Panc1 (cell line): ENCODE data around the gene PNKD. TPM values are rescaled to one million over a fixed set of nuclear protein-coding genes. Genes with fewer than 3 reads are reported as not detected.

Experiments
- ATAC-seq: fragments of 200-7000 bp; cut with Tn5 transposase; 2 replicates; pipeline ENCODE4 v1.9.1; 2020; ENCODE audit warnings: mild to moderate bottlenecking, moderate library complexity
- BruUV-seq: library from RNA; stranded (reverse); fragments of 400-500 nt; replicated peaks from 2 replicates; lab custom pipeline; 2021; lab: Mats Ljungman, UMichigan
- CTCF ChIA-PET: fragments of 300-600 bp; sonication (Branson Sonifier 250); formaldehyde crosslinking; loops from one replicate; lab custom pipeline; 2022; ENCODE audit warnings: antibody characterized with exemption; lab: Charles Lee
- POLR2A ChIA-PET: fragments of 300-600 bp; sonication (Branson Sonifier 250); formaldehyde crosslinking; loops from one replicate; lab custom pipeline; 2022; ENCODE audit warnings: antibody characterized with exemption; lab: Charles Lee
- DNase-seq: peaks from one replicate; pipeline ENCODE4 v3.0.0-alpha.2; 2010; ENCODE audit warnings: low read depth, low spot score
- H3K27ac ChIP-seq: 2 replicates; pipeline ENCODE4 v1.5.1; 2011; ENCODE audit warnings: mild to moderate bottlenecking, low read length, inconsistent platforms
- H3K27me3 ChIP-seq: fragments of 200-500 bp; sonication (Bioruptor generic); 2 replicates; pipeline ENCODE4 v1.6.0; 2014; ENCODE audit warnings: low read length, inconsistent platforms; ENCODE audit not compliant: control insufficient read depth, insufficient read depth
- H3K36me3 ChIP-seq: fragments of 200-500 bp; sonication (Bioruptor generic); 2 replicates; pipeline ENCODE4 v1.5.1; 2014; ENCODE audit warnings: inconsistent platforms, mild to moderate bottlenecking, low read length, moderate library complexity; ENCODE audit not compliant: control insufficient read depth, insufficient read depth
- H3K4me1 ChIP-seq: 2 replicates; pipeline ENCODE4 v1.5.1; 2011; ENCODE audit warnings: inconsistent platforms, mild to moderate bottlenecking, low read length, moderate library complexity; ENCODE audit not compliant: control insufficient read depth, insufficient read depth
- H3K4me3 ChIP-seq, 2 experiments: 2 replicates each; pipeline ENCODE4 v1.5.1; 2011 to 2012; ENCODE audit warnings: low read depth in 2 of 2, low read length in 2 of 2, mild to moderate bottlenecking in 2 of 2, inconsistent platforms in 1 of 2, moderate library complexity in 1 of 2
- H3K9me3 ChIP-seq: fragments of 200-500 bp; sonication (Bioruptor generic); 2 replicates; pipeline ENCODE4 v1.5.1; 2014; ENCODE audit warnings: low read depth, mild to moderate bottlenecking, inconsistent platforms, low read length, moderate library complexity; ENCODE audit not compliant: control insufficient read depth, insufficient read depth
- POLR2AphosphoS5 ChIP-seq: IDR thresholded peaks from 2 replicates; pipeline ENCODE4 v1.6.1; 2012; ENCODE audit warnings: mild to moderate bottlenecking, low read depth, low read length, moderate library complexity
- SIN3A ChIP-seq: IDR thresholded peaks from 2 replicates; pipeline ENCODE4 v1.6.1; 2012; ENCODE audit warnings: low read depth, mild to moderate bottlenecking, low read length, moderate library complexity, borderline replicate concordance; ENCODE audit not compliant: insufficient read depth
- TCF7L2 ChIP-seq: IDR thresholded peaks from 2 replicates; pipeline ENCODE4 v1.6.1; 2011; ENCODE audit warnings: mild to moderate bottlenecking, low read depth, low read length, inconsistent platforms
- in situ Hi-C: cut with HindIII; loops from 2 replicates; pipeline ENCODE4 v1.10.0; 2016; ENCODE audit warnings: low sequenced_read_pairs, low pct_unique_long_range_greater_than_20kb
- intact Hi-C: fragments of 100-400 bp; cut with micrococcal nuclease; formaldehyde crosslinking; loops from one replicate; pipeline ENCODE4 v1.10.0; 2022; ENCODE audit not compliant: unreplicated experiment
- total RNA-seq: library from RNA; stranded (reverse); gene quantifications from one replicate; pipeline ENCODE4 v1.2.1, GENCODE V29; 2021; ENCODE audit not compliant: unreplicated experiment
- TF ChIP-seq, protein P1 (sequence below), 2 experiments: IDR thresholded peaks; 2 replicates each; pipeline ENCODE4 v1.6.1; 2011 to 2012; ENCODE audit warnings: low read depth in 2 of 2, control low read depth in 1 of 2, low read length in 1 of 2, mild to moderate bottlenecking in 1 of 2, moderate library complexity in 1 of 2; ENCODE audit not compliant: insufficient read depth in 1 of 2
- TF ChIP-seq, protein P2 (sequence below): fragments of 450-650 bp; IDR thresholded peaks from 2 replicates; pipeline ENCODE4 v1.5.1; 2017; ENCODE audit warnings: mild to moderate bottlenecking

Gene PNKD
- total RNA-seq, 1 experiment from 2014 or later: 49.0 TPM

DNA sequence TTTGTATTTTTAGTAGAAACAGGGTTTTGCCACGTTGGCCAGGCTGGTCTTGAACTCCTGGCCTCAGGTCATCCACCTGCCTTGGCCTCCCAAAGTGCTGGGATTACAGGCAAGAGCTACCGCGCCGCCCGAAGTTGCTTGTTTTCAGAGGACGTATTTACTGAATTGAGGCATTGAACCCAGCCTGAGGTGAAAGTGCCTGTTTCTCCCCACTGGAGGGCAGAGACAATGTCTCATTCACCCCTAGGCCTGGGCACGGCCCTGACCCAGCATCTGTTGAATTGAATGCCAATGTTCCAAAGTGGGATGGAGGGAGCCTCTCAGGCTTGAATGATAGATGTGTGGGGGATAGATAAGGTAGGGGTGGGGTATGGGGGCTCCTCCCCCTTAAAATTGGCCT is 26.5 kb downstream of the PNKD start:
- POLR2A ChIA-PET: no interaction called here
- peaks cover 16% of the 10 kb centered on the region for H3K4me1 ChIP-seq
- intact Hi-C loops (loop anchor here (10.0 kb wide), 1 partner anchor 168 kb away; no protein-coding TSS in a partner anchor), in situ Hi-C loops (no loop called here)
- no peak overlapping the region for H3K27ac ChIP-seq
- no TSS peak for BruUV-seq
- H3K9me3 ChIP-seq: no peaks in the 10 kb centered on the region
- CTCF ChIA-PET: no interaction called here
- no peak overlapping the region for H3K4me3 ChIP-seq
- H3K36me3 ChIP-seq: no peaks in the 10 kb centered on the region
- no peak for DNase-seq
- H3K27me3 ChIP-seq: no peaks in the 10 kb centered on the region
- ATAC-seq: no peak
- no peak for TF ChIP-seq TCF7L2
- TF ChIP-seq POLR2AphosphoS5: no peak
- TF ChIP-seq, protein P1, sequence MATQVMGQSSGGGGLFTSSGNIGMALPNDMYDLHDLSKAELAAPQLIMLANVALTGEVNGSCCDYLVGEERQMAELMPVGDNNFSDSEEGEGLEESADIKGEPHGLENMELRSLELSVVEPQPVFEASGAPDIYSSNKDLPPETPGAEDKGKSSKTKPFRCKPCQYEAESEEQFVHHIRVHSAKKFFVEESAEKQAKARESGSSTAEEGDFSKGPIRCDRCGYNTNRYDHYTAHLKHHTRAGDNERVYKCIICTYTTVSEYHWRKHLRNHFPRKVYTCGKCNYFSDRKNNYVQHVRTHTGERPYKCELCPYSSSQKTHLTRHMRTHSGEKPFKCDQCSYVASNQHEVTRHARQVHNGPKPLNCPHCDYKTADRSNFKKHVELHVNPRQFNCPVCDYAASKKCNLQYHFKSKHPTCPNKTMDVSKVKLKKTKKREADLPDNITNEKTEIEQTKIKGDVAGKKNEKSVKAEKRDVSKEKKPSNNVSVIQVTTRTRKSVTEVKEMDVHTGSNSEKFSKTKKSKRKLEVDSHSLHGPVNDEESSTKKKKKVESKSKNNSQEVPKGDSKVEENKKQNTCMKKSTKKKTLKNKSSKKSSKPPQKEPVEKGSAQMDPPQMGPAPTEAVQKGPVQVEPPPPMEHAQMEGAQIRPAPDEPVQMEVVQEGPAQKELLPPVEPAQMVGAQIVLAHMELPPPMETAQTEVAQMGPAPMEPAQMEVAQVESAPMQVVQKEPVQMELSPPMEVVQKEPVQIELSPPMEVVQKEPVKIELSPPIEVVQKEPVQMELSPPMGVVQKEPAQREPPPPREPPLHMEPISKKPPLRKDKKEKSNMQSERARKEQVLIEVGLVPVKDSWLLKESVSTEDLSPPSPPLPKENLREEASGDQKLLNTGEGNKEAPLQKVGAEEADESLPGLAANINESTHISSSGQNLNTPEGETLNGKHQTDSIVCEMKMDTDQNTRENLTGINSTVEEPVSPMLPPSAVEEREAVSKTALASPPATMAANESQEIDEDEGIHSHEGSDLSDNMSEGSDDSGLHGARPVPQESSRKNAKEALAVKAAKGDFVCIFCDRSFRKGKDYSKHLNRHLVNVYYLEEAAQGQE (IDR thresholded peaks at IDR 0.05; ENCODE audit: insufficient read depth in 1 of 2, low read depth in 2 of 2, low read length in 1 of 2): no peak
- no peak for TF ChIP-seq SIN3A
- TF ChIP-seq, protein P2, sequence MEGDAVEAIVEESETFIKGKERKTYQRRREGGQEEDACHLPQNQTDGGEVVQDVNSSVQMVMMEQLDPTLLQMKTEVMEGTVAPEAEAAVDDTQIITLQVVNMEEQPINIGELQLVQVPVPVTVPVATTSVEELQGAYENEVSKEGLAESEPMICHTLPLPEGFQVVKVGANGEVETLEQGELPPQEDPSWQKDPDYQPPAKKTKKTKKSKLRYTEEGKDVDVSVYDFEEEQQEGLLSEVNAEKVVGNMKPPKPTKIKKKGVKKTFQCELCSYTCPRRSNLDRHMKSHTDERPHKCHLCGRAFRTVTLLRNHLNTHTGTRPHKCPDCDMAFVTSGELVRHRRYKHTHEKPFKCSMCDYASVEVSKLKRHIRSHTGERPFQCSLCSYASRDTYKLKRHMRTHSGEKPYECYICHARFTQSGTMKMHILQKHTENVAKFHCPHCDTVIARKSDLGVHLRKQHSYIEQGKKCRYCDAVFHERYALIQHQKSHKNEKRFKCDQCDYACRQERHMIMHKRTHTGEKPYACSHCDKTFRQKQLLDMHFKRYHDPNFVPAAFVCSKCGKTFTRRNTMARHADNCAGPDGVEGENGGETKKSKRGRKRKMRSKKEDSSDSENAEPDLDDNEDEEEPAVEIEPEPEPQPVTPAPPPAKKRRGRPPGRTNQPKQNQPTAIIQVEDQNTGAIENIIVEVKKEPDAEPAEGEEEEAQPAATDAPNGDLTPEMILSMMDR: no peak

DNA sequence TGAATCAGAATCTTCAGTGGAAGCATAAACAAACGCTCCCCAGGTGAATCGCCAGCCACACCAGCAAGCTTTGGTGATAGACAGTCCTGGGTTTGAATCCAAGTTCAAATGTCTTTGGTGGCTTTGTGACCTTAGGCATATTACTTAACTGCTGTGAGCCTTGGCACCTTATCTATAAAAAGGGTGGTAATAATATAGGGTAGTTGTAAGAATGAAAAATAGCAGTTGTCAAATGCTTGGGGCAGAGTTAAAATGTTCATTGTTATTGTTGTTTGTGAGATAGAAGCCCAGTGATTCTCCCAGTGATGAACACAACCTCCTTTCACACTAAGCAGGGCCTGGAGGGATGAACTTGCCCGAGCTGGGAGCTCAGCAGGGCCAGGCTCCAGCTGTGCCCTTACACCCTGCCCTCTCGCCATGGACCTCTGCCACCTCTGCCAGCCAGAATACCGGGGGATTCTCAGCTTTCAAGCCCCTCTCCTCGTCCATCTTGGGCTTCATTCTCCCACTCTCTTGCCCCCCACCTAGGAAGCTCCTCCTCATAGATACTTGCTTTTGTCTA is 28.1 kb downstream of the PNKD start:
- POLR2A ChIA-PET: no interaction called here
- BruUV-seq: no TSS peak
- H3K9me3 ChIP-seq: no peaks in the 10 kb centered on the region
- DNase-seq (no peak), ATAC-seq (no peak)
- CTCF ChIA-PET: no interaction called here
- no peaks in the 10 kb centered on the region for H3K27me3 ChIP-seq
- H3K4me3 ChIP-seq: no peak overlapping the region
- H3K4me1 ChIP-seq: peaks cover 10% of the 10 kb centered on the region
- H3K27ac ChIP-seq: no peak overlapping the region
- TF ChIP-seq TCF7L2 (no peak), POLR2AphosphoS5 (no peak), SIN3A (no peak)
- TF ChIP-seq, protein P2: no peak
- TF ChIP-seq, protein P1 (IDR thresholded peaks at IDR 0.05; ENCODE audit: insufficient read depth in 1 of 2, low read depth in 2 of 2, low read length in 1 of 2): no peak
- intact Hi-C loops (loop anchor here (10.0 kb wide), 1 partner anchor 166 kb away; no protein-coding TSS in a partner anchor), in situ Hi-C loops (no loop called here)
- H3K36me3 ChIP-seq: no peaks in the 10 kb centered on the region
